NCI-H345 treated with DMSO at 0.1 percent for 48 hours (cell line): Measurements from ENCODE around the gene FKBP5.
"Not testable (repeated sequence)": the region's sequence is repeated elsewhere in the genome, so short reads cannot be mapped to it uniquely, and the experiment has no call there.

ENCODE experiments used
- DNase-seq: peaks from one replicate; lab custom pipeline; 2025; ENCODE audit not compliant: unreplicated experiment; lab: John Stamatoyannopoulos, UW

Gene FKBP5

DNA sequence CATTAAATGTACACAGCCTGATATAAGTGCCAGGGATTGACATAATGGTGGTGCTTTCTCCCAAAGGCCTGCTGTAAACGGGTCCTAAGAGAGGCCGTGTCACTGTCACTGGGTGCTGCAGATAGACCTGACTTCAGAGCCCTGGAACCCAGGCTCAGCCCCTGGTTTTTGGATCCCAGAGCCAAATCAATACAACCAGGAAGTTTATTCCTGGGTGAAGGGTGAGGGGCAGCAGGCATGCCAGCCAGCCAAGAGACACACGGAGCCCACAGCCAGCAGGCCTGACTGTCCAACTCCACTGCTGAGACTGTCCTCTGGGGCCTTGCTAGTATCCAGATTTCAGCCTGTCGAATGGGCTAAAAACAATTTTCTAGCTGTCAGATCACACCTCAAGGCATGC is 35.3 kb upstream of the FKBP5 start:
- DNase-seq, result no peak

GRCh38 chr6:35723587-35723986 is 34.9 kb upstream of the FKBP5 start:
- DNase-seq, result no peak

DNA sequence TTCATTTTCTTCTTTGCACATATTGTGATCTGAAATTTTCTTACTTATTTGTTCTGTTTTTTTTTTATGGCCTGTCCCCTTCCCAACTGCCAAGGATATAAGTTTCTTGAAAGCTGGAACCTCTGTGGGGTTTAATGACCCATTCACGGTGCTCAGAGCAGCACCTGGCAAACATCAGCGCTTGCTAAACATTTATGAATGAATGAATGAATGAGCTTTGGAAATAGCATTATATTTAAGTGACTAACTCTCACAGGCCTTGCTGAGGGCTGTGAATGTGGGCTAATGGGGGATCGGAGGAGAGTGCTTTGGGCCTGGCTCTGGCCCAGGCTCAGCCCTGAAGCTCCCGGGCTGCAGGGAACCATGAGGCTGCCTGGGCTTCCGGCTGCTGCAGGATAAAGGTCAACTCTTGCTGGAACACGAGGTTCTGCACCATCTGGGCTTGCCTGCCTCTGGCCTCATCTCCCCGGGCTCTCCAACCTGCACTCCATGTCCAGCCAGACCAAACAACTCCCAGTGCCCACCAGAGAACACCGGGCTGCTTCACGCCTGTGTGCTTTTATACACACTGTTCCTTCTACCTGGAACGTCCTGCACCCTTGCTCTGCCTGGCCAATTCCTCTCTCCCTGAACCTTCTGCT is 33.5 kb upstream of the FKBP5 start:
- DNase-seq, result no peak

DNA sequence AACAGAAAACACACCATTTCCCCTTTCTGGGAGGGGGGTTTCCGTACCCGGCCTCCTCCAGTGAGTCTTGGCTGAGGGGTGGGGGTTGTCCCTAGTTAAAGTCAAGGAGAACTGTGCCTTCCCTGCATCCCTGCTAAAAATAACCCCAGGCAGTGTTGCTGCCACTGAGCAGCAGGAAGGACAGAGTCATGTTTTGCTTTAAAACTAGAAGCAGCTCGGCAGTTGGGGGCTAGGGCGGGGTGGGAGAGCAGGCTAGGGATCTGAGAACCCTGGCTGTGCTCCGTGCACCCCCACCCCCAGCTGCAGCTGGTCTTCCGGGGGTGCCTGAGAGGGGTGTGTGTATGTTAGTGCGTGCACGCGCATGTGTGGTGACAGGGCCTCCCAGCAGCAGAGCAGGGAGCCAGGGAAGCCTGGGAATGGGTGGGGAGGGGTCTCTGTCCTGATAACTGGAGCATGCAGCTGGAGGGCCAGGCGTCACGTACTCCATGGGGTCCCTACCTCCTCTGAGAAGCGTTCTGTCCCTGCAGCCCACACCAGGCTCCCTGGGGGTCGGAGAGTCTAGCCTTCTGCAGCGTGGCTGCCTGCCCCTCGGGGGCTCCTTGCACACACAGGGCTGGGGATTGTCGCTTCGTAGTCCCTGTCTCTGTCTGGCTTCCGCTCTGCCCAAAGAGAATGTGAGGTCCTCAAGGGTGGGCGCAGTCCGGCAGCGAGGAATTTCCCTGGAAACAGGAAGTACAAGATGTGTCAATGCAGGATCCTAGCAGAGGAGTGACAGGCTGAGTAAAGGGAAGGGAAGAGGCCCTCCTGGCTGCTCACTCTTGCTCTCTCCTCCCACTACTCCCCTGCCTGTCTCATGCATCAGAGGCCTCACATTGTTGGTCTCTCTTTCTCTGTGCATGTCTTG is 31.4 kb upstream of the FKBP5 start:
- DNase-seq, result no peak

DNA sequence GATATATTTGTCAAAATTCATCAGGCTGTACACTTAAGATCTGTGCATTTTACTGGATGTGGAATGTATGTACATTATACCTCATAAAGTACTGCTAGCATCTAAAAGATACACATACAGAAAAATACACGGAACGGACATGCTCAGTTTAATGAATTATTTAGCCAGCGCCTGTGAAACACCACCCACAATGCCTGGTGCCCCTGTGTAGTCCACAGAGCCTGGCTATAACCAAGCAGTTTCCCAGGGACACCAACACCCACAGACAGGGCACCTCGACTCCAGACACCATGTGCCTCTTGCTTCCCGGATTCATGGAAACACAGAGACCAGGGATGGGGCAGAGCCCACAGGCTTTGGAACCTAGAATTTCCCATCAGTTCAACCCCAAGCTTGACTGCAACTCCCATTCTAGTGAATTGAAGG is 30.7 kb upstream of the FKBP5 start:
- no peak for DNase-seq

DNA sequence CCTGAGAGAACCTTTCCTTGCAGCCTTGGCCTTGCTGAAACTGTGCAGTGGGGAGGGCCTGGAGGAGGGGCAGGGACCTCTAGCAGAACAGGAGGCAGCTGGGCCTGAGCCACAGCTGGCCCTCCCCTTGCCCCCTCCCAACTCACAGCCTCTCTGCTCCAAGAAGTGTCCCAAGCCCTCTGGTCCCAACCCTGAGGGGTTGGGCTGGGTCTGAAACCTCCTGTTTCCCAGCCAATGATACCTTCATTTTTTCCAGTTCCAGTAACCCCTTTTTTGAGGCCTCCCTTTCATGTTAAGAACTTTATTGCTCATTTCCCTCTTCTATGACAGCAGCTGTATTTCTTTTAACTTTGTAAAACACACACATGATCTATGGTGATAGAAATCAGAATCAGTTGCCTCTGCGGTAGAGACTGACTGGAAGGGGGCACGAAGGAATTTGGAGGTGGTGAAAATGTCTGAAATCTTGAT is 30.2 kb upstream of the FKBP5 start:
- no peak for DNase-seq

DNA sequence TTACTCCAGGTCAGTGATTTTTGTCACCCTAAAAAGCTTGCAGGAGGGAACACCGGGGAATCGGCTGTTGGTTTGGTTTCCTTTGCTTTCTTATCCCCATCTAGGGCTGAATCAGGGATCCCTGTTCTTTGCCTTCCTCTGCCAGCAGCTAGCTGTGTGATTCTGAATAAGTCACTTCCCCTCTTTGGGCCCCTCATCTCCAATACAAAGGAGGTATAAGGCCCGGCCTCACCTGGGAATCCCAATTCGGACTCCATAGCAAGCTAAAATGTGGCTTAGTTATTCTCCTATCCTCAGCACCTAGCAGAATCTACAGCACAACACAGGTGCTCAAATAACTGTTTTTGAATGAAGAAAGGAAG is 29.6 kb upstream of the FKBP5 start:
- DNase-seq, result no peak

- no peak for DNase-seq
Observed at GRCh38 chr6:35717449-35718374, 29.0 kb upstream of the FKBP5 start.

DNA sequence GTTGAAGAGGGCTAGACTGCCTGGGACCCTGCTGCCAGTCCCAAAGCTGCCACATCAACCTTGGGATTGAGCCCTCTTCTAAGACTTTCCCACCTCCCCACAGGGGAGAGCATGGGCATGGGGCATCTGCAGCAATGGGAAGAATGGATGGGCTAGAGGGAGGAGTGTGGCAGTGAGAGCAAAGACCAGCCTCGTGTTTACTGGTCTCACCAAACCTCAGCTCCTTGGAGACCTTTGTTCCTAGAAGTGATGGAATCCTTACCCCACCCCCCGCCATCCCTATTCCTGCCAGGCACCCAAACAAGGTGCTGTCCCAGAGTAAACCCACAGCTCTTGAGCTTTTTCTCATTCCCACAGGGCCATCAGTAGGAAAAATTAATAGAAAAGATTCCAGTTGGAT is 28.1 kb upstream of the FKBP5 start:
- no peak for DNase-seq

- DNase-seq, result no peak
Observed at GRCh38 chr6:35713006-35713767, 24.5 kb upstream of the FKBP5 start.

DNA sequence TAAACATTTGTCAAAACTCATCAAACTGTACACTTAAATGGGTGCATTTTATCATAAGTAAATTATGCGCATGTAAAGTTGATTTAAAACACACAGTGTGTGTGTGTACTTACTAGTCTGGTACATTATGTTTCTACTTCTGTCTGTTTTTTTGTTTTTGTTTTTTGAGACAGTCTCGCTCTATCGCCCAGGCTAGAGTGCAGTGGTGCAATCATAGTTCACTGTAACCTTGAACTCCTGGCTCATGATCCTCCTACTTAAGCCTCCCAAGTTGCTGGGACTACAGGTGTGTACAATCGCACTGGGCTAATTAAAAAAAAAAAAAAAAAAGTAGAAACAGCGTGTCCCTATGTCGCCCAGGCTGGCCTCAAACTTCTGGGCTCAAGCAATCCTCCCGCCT is 23.0 kb upstream of the FKBP5 start:
- DNase-seq, result no peak

GRCh38 chr6:35710241-35710847 is 21.6 kb upstream of the FKBP5 start:
- no peak for DNase-seq

GRCh38 chr6:35708585-35708984 is 19.9 kb upstream of the FKBP5 start:
- DNase-seq, result no peak

GRCh38 chr6:35707714-35708407 is 19.1 kb upstream of the FKBP5 start:
- no peak for DNase-seq

- no peak for DNase-seq
Observed at GRCh38 chr6:35706468-35706867, 17.8 kb upstream of the FKBP5 start.

- DNase-seq, result no peak
Observed at GRCh38 chr6:35703554-35703953, 14.8 kb upstream of the FKBP5 start.

DNA sequence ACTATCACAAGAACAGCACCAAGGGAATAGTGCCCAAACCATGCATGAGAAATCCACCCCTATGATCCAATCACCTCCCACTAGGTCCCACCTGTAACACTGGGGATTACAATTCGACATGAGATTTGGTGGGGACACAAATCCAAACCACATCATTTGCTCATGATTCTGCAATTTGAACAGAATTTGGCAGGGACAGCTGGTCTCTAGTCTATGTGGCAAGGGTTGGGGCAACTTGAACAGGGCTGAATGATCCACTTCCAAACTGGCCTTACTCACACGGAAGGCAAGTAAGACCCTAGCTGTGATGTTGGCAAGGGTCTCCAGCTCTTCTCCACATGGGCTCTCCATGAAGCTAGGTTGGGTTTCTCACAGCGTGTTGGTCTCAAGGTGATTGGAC is 10.1 kb upstream of the FKBP5 start:
- DNase-seq, result no peak

DNA sequence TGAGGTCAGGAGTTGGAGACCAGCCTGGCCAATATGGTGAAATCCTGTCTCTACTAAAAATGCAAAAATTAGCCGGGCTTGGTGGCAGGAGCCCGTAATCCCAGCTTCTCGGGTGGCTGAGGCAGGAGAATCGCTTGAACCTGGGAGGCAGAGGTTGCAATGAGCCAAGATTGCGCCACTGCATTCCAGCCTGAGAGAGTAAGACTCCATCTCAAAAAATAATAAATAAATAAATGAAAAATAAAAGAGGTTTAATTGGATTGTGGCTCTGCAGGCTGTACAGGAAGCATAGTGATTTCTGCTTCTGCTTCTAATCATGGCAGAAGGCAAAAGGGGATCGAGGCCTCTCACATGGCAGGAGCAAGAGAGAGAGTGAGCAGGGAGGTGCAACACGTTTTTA is 9.7 kb upstream of the FKBP5 start:
- not testable (repeated sequence) for DNase-seq

DNA sequence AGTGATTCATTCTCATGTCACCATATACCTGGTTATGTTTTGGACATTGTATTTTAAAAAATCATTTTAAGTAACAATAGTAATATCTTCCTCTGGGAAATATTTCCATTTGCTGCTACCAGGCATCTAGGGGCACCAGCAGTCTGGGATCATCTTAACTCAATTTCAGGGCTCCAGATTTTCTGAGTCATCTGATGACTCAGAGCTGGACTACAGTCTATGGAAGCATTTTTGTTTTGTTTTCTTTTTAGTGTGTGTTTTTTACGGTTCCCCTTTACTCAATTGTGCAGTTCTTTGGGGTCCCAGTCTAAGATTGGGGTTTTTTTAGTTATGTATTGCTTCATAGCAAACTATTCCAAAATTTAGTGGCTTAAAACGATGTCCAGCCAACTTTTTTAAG is 5.7 kb upstream of the FKBP5 start:
- DNase-seq, result no peak
